ENCODE measurements around the gene ACVRL1.

ACVRL1 gene

DNA sequence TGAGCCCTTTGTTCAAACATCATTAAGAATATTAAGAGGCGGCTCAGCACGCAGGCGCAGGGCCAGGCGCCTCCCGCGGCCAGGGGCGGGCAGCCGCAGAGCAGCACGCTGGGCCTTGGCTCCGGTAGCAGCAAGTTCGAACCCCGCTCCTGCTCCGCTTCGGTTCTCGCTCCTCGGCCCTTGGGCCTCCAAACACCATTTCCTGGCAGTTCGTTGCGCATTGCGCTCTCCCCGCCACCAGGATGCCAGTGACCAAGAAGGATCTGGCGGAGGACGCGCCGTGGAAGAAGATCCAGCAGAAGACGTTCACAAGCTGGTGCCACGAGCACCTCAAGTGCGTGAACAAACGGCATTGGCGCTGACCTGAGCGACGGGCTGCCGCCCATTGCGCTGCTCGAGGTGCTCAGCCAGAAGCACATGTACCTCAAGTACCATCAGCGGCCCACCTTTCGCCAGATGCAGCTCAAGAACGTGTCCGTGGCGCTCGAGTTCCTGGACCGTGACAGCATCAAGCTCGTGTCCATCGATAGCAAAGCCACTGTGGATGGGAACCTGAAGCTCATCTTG, 6.9 kb upstream of the ACVRL1 start:
- no peak for DNase-seq

DNA sequence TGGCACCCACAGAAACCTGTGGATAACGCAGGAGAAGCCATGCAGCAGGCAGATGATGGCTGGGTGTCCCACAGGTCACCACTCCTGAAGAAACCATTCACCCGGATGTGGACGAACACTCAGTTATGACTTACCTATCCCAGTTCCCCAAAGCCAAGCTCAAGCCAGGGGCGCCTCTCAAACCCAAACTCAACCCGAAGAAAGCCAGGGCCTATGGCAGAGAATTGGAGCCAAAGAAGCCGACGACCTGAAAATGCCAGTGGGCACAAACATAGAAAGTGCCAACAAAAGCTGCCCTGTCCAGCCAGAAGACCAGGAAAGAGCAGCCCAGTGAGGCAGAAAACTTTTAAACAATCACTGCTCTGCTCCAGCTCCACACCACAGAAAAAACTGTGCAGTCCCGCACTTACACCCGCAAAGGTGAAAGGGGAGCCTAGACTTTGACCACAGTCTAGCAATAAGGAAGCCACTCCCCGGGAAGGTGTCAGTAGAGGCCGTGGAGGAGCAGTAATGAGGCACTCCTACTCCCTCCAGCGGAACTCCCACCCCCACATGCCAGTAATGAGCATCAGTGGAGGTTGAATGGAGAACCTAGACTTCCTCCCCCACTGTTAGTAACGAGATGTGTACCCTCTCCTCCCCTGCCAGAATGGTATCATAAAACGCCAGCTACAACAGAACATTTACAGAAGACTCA, 6.0 kb upstream of the ACVRL1 start:
- no peak for DNase-seq

DNA sequence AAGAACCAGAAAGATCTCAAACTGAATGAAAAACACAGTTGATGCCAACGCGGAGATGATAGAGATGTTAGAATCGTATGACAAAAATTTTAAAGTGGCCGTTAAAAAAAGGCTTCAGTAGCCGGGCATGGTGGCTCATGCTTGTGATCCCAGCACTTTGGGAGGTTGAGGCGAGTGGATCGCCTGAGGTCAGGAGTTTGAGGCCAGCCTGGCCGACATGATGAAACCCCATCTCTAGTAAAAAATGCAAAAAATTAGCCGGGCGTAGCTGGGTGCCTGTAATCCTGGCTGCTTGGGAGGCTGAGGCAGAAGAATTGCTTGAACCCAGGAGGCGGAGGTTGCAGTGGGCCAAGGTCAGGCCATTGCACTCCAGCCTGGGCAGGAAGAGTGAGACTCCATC, 5.4 kb upstream of the ACVRL1 start:
- no peak for DNase-seq

DNA sequence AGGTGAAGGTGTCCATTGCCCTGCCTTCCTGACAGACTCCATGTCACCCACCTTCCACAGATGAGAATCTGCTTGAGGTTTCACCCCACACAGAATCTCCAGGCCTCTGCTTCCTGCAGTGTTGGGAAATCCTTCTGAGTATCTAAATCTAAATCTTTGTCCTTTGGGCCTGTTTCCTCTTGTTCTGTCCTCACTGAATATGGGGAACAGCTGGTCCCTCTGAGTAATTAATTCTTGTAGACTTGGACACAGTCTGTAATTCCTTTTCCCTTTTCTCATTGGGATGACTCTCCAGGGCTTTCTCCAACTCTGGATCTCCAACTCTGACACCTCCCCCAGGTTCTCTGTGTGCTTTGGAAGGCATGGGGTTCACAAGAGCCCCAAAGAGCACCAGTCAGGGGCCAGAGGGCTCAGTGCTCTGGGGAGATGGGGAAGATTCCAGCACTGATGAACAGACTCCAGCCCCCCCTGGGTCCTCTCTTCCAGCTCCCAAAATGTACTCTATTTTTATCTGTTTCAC, 2.3 kb upstream of the ACVRL1 start:
- DNase-seq = peak; percentile 15

- DNase-seq = peak; percentile 89
Observed at GRCh38 chr12:51905471-51906429, 1.6 kb upstream of the ACVRL1 start.

DNA sequence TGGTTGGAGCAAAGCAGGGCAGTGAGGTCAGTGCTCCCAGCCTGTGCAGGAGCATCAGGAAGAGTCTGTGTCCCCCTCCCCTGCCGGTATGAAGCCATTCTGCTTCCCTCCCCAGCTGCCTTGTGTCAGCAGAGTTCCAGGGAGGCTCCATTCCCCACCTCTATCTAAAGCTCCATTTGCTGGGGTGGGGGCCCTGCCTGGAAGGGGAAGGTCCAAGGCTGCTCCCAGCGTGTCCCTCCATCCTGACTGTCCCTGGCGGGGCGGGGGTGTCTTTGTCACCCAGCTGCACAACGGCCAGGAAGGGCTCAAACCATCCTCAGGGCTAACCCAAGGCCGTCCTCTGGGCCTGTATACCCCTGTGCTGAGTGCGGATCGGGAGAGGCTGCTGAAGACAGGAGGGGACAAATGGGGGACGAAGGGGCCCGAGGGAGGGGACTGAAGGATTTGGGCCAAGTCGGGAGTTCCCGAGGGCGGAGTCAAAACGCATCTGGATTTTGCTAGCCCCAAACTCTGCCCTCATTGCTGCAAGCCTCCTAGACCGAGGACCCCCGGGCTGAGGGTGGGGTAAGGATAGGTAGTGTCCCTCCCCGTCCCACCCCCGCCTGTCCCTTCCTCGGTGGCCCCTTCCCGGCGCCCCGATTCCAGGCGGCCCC, 748 bp upstream of the ACVRL1 start:
- peak; percentile 63 for DNase-seq

DNA sequence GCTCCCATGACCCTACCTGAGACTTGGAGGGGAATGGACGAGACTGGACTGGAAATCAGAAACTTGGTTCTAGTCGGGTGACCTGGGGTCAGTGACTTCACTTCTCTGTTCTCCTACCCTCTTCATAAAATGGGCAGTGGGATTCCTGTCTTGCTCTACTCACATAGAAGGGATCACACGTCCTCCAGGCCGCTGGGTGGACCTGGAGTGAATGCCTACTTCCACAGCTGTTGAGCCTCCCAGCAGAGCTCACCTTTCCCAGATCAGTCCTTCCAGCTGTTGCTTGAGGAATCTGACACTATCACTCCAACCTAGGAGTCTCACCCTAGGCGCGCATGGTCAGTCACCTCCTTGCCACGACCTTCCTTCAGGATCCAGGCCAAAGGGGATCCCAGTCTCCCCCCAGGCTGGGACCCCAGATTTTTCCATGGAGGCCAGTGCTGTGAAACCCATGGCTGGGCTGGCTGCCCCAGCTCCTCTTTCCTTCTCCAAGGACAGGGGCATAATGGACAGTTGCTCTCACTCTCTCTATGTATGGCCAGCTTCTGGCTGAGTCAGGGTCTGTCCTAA, 637 bp downstream of the ACVRL1 start:
- DNase-seq = peak; percentile 21

DNA sequence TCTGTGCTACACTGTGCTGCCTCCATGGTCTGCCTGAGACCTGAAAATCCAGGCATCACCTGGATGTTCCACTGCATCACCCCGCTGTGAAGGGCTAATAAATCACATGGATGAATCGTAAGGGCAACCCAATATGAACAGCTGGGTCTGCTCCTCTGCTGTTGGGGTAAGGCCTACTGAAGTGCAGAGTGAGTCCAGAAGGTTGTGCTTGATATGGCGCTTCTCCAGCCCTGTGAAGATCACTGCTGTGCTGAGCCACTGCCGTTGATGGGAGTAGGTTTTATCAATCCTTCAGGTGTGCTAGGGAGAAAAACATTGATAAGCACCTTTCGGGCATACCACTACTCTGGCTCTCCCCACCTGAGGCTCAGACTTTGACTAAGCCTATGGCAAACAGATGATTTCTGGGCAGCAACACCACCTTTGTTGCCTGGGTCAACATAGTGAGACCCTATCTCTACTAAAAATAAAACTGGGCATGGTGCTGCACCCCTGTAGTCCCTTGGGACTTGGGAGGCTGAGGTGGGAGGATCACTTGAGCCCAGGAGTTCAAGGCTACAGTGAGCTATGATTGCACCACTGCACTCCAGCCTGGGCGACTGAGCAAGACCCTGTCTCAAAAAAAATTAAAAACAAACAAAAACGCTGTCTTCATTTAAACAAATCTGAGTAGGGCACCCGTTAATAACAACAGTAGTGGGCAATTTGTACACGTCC, 1.7 kb downstream of the ACVRL1 start:
- DNase-seq = no peak

DNA sequence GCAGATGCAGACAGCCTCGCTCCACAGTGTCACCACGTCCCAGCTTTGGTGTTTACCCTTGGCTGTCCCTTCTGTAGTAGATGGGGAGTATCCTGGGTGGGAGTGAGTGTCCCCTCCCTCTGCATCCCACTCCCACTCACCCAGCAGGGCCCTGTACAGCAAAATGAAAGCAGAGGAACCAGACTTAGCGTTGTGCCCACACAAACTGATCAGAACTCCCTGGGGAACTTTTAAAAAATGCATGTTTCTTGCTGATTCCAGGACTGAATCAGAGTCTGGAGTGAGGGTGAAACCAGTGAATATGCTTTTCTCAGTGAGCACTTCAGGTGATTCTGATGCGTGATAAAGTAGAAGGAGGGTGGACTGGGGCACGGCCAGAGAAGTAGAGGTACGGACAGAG, 2.9 kb downstream of the ACVRL1 start:
- no peak for DNase-seq

DNA sequence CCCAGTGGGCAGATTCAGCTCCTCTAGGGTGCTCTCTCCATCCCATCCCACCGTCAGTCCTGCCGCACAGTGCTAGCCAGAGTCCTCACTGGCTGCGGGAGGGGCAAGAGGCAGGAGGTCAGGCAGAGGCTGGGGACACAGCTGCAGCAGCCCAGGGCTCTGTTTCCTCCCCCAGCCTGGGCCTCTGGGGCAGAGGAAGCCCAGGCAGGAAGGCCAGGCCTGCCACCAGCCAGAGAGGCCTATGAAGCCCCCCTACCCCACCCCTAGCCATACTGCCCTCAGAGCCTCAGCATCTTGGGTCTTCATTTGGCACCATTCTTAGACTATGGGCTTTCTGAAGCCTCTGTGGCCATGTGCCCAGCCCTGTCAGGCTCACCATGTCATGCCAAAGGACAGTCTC, 3.4 kb downstream of the ACVRL1 start:
- peak; percentile 32 for DNase-seq

DNA sequence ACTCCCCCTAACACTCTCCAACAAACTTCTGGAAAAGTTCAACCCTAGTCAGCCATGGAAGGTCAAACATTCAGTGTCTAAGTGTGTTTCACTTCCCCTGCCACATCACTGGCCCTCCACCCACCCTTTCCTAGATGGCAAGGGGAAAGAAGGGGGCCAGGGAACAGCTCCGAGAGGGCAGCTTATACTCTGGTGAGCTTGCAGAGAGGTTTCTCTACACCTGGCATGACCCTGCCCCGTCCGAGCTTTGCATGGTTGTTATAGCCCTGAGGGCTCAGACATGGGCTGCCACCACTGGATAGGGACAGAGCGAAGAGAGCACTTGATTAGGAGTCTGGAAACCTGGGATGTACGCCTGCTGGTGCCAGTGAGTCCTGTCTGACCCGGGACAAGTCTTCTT, 4.0 kb downstream of the ACVRL1 start:
- DNase-seq = no peak

DNA sequence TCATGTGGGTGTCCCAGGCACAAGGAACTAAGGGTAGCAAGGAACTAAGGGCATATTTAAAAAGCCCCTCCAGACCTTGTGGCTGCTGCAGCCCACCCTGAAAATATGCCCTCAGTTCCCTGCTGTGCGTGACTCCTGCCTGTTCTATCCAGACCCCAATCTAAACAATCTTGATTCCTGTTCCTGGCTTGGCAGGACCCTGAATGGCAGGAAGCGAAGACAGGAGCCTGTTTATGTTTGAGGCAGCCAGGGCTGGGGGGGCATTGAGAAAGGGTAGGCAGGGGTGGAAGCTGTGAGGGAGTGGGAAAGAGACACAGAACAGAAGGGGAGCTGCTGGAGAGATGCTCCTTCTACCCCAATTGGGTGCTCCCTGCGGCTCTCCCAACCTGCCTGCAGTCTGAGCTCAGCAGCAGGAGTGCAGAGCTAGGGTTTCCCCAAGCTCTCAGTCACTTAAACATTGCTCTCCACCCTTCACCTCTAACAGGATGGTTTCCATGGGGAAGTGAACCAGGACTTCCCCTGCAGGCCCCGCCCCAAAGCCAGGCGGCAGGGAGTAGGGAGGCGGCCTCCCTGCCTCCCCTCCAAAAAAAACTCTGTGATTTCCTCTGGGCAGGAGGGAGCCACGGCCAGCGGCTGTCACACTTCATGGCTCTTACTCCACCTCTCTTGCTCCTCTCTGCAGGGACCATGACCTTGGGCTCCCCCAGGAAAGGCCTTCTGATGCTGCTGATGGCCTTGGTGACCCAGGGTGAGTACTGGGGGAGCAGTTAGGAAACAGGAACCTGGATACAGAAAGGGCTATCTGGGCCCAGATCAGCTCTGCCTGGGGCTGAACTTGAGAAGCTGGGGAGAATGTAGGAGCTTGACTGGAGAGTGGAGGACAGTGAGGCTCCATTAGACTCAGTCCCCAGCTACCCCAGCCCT, 4.7 kb downstream of the ACVRL1 start:
- DNase-seq = peak; percentile 39

GRCh38 chr12:51913071-51914033, 6.0 kb downstream of the ACVRL1 start:
- DNase-seq = peak; percentile 17

- DNase-seq = no peak
Observed at GRCh38 chr12:51914034-51914923, 7.0 kb downstream of the ACVRL1 start.

GRCh38 chr12:51915003-51915625, 7.8 kb downstream of the ACVRL1 start:
- no peak for DNase-seq

GRCh38 chr12:51915951-51916350, 8.6 kb downstream of the ACVRL1 start:
- DNase-seq = no peak

DNA sequence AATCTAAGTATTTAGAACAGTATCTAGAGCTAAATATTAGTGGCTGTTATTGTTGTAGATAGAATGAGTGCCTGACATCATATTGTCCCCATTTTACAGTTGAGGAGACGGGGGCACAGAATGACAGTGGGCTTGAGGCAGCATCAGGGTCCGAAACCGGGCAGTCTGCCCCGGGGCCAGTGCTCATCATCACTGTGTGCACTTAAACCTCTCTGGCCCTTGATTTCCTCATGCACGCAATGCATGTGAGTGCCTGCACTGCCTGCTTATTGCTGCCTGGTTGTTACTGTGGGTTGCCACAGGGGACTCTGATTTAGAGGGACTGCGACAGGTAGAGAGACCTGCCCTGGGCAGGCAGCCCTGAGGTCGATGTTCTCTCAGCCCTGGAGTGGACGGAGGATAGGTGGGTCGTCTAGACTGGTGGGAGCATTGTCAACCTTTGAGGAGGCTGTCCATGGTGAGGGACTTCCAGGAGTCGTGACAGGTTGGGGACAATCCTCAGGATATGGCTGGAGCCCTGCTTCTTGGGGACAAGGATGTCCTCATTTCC, 9.8 kb downstream of the ACVRL1 start:
- no peak for DNase-seq

Data from right hindlimb (tissue), 1 donor.